Cardiac muscle cell (in vitro differentiated cells and primary cell): ENCODE results near the gene LYPD6B. TPM values are rescaled to one million over a fixed set of nuclear protein-coding genes. Genes with fewer than 3 reads are reported as not detected.
A peak's percentile ranks its signal among the peaks of the same experiment; 100 is the strongest.

Source experiments
- DNase-seq, 2 donors: peaks; one replicate each; pipeline versions ENCODE4 v3.0.0 to v3.0.0-alpha.2; 2010 to 2017; ENCODE audit warnings: low read depth in 1 of 2, low spot score in 1 of 2
- H3K27ac ChIP-seq: fragments of 200-600 bp; sonication (generic); 2 replicates; pipeline ENCODE4 v1.5.1; 2016
- H3K27me3 ChIP-seq: fragments of 200-600 bp; sonication (generic); 2 replicates; pipeline ENCODE4 v1.6.0; 2016; ENCODE audit warnings: control low read depth
- H3K36me3 ChIP-seq: fragments of 200-600 bp; sonication (generic); 2 replicates; pipeline ENCODE4 v1.5.1; 2016; ENCODE audit warnings: control low read depth
- H3K4me1 ChIP-seq: fragments of 200-600 bp; sonication (generic); 2 replicates; pipeline ENCODE4 v1.8.1; 2017; ENCODE audit warnings: low read depth, mild to moderate bottlenecking, mixed run types
- H3K4me3 ChIP-seq: fragments of 200-600 bp; sonication (generic); 2 replicates; pipeline ENCODE4 v1.5.1; 2016; ENCODE audit warnings: mild to moderate bottlenecking
- H3K9me3 ChIP-seq: fragments of 200-600 bp; sonication (generic); 2 replicates; pipeline ENCODE4 v1.5.1; 2017; ENCODE audit warnings: low read depth, mild to moderate bottlenecking, control low read depth
- polyA plus RNA-seq: library from polyadenylated mRNA; unstranded; fragments of >200 nt; fragmentation: Nextera tagmentation; extraction: Ambion mirVana; gene quantifications from 2 replicates; pipeline ENCODE4 v1.2.1, GENCODE V29; 2016
- total RNA-seq: library from RNA; depleted of rRNA; stranded (reverse); fragments of >200 nt; gene quantifications from 2 replicates; pipeline ENCODE4 v1.2.3, GENCODE V29; 2016
- TF ChIP-seq, protein P1 (sequence below): IDR thresholded peaks from 2 replicates; pipeline ENCODE4 v1.5.1; 2012; ENCODE audit warnings: low read depth, mild to moderate bottlenecking, low read length

The LYPD6B gene
- total and polyA plus RNA-seq, 2 experiments from 2014 or later, result 1.6 to 5.7 TPM

DNA sequence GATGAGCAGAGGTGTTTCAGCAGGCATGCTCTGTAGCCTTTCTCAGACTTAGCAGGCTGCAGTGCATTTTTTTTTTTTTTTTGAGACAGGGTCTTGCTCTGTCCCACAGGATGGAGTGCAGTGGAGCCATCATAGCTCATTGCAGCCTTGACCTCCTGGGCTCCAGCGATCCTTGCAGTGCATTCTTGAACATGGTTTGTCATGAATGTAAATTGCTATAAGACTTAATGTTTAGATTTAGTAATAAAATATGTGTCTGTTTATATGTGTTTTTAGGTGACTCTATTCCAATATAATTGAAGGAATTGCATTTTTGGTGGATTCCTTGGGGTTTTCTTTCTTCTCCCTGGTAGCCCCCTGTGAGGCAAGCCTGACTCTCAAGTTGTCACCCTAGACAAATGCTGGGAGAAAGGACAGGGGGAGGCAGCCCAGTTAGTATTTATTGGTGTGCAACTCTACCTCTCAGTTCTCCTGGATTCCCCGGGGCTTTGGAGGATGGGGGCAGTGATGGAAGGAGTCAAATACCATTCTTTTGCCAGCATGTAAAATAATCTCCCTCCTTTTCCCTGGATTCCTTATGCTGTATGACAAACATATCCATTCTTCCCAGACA, 22.7 kb downstream of the LYPD6B start:
- H3K4me3 ChIP-seq, result no peak overlapping the region
- no peak for DNase-seq
- H3K36me3 ChIP-seq, result no peaks in the 10 kb centered on the region
- peaks cover 6% of the 10 kb centered on the region for H3K4me1 ChIP-seq
- H3K27ac ChIP-seq, result no peak overlapping the region
- H3K27me3 ChIP-seq, result no peaks in the 10 kb centered on the region
- no peaks in the 10 kb centered on the region for H3K9me3 ChIP-seq
- TF ChIP-seq, protein P1, sequence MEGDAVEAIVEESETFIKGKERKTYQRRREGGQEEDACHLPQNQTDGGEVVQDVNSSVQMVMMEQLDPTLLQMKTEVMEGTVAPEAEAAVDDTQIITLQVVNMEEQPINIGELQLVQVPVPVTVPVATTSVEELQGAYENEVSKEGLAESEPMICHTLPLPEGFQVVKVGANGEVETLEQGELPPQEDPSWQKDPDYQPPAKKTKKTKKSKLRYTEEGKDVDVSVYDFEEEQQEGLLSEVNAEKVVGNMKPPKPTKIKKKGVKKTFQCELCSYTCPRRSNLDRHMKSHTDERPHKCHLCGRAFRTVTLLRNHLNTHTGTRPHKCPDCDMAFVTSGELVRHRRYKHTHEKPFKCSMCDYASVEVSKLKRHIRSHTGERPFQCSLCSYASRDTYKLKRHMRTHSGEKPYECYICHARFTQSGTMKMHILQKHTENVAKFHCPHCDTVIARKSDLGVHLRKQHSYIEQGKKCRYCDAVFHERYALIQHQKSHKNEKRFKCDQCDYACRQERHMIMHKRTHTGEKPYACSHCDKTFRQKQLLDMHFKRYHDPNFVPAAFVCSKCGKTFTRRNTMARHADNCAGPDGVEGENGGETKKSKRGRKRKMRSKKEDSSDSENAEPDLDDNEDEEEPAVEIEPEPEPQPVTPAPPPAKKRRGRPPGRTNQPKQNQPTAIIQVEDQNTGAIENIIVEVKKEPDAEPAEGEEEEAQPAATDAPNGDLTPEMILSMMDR, result no peak

DNA sequence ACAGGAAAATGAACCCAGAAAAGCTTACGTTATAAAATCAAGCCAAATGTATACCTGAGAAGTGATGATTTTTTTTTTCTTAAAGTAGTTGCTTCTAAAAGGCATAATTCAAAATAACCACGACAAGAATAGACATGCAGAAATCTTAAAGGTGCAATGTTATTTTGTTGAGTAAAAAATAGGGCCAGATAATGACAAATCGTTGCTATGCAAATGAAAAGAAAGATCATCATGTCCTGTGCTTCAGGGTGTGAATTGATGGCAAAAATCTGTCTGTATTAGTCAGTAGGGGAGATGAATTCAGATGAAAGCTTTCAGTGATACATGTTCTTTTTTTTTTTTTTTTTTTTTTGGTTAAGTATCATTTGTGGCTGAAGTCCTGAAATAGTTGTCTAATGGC, 24.0 kb downstream of the LYPD6B start:
- H3K9me3 ChIP-seq, result no peaks in the 10 kb centered on the region
- H3K36me3 ChIP-seq, result no peaks in the 10 kb centered on the region
- H3K27me3 ChIP-seq, result no peaks in the 10 kb centered on the region
- H3K27ac ChIP-seq, result no peak overlapping the region
- no peak for DNase-seq
- H3K4me1 ChIP-seq, result peaks cover 6% of the 10 kb centered on the region
- no peak overlapping the region for H3K4me3 ChIP-seq
- TF ChIP-seq, protein P1, result no peak

DNA sequence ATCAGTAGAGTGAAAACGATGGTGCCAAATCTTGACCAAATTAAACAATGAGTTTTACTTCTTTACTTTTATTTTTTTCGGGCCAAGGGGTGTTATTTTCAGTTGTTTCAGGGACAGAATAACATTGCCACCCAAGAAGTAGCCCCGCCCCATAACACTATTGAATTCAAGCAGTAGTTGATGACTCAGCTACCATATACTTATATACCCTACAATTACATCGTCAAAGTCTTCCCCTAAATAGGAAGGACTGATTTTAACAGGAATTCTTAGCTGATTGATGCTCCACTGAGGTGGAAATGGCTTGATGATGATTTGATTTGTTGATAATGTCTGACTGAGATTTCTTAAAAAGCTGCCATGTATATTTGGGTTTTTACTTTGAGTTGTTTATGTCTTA, 24.7 kb downstream of the LYPD6B start:
- no peak overlapping the region for H3K27ac ChIP-seq
- no peak overlapping the region for H3K4me3 ChIP-seq
- no peak for DNase-seq
- no peaks in the 10 kb centered on the region for H3K9me3 ChIP-seq
- H3K36me3 ChIP-seq, result no peaks in the 10 kb centered on the region
- TF ChIP-seq, protein P1, result no peak
- no peaks in the 10 kb centered on the region for H3K27me3 ChIP-seq
- H3K4me1 ChIP-seq, result peaks cover 6% of the 10 kb centered on the region

DNA sequence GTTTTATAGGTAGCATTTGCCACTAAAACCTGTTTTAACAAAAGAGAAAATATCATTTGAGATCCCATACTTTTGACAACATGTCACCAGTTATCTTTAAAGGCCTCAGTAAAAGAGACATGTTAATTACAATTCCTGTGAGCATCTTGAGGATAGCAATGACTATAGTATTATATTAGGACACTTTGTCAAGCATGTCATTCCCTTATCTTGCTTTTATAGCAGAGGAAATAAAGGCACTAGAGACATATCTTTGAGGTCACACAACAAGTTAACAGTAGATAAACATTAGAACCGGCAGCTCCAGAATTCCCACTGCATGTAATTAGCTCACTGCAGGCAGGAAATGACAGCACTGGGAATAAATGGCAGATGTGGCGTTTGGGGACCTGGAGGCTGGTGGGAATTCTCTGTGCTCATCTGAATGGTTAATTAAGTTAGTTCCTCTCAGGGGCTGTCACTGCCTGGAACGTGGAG, 25.9 kb downstream of the LYPD6B start:
- Histone ChIP-seq H3K36me3 (no peaks in the 10 kb centered on the region), H3K4me1 (peaks cover 6% of the 10 kb centered on the region), H3K27me3 (no peaks in the 10 kb centered on the region), H3K27ac (no peak overlapping the region), H3K4me3 (no peak overlapping the region), H3K9me3 (no peaks in the 10 kb centered on the region)
- TF ChIP-seq, protein P1, result no peak
- DNase-seq, result no peak

- no peak overlapping the region for H3K4me3 ChIP-seq
- TF ChIP-seq, protein P1, result no peak
- H3K27me3 ChIP-seq, result no peaks in the 10 kb centered on the region
- DNase-seq, result peak in 1 of 2 donors; percentile 53
- no peaks in the 10 kb centered on the region for H3K9me3 ChIP-seq
- H3K36me3 ChIP-seq, result no peaks in the 10 kb centered on the region
- no peak overlapping the region for H3K27ac ChIP-seq
- peaks cover 6% of the 10 kb centered on the region for H3K4me1 ChIP-seq
These were observed 26.5 kb downstream of the LYPD6B start for GRCh38 chr2:149064856-149065630.
